IPS-15b (cell line): Measurements from ENCODE around the gene CYSRT1.

Experiments
- H3K27me3 ChIP-seq: one replicate; pipeline ENCODE4 v1.6.1; 2013; ENCODE audit warnings: low read length; ENCODE audit not compliant: control insufficient read depth, insufficient read depth
- H3K36me3 ChIP-seq: one replicate; pipeline ENCODE4 v1.6.1; 2013; ENCODE audit warnings: low read length; ENCODE audit not compliant: control insufficient read depth, insufficient read depth
- H3K4me1 ChIP-seq: one replicate; pipeline ENCODE4 v1.6.1; 2013; ENCODE audit warnings: mild to moderate bottlenecking, low read length; ENCODE audit not compliant: control insufficient read depth, insufficient read depth
- H3K4me3 ChIP-seq: one replicate; pipeline ENCODE4 v1.5.1; 2013; ENCODE audit warnings: low read depth, low read length
- H3K9ac ChIP-seq: one replicate; pipeline ENCODE4 v1.6.1; 2013; ENCODE audit warnings: low read depth, mild to moderate bottlenecking, low read length
- H3K9me3 ChIP-seq: one replicate; pipeline ENCODE4 v1.6.1; 2013; ENCODE audit warnings: mild to moderate bottlenecking, low read length; ENCODE audit not compliant: control insufficient read depth, insufficient read depth

Gene CYSRT1

GRCh38 chr9:137223078-137223970 lies 1.6 kb upstream of the CYSRT1 start:
- Histone ChIP-seq H3K9ac (peak overlapping the region; percentile 85), H3K27me3 (no peaks in the 10 kb centered on the region), H3K4me3 (peak overlapping the region; percentile 65), H3K36me3 (no peaks in the 10 kb centered on the region), H3K9me3 (no peaks in the 10 kb centered on the region), H3K4me1 (no peaks in the 10 kb centered on the region)

DNA sequence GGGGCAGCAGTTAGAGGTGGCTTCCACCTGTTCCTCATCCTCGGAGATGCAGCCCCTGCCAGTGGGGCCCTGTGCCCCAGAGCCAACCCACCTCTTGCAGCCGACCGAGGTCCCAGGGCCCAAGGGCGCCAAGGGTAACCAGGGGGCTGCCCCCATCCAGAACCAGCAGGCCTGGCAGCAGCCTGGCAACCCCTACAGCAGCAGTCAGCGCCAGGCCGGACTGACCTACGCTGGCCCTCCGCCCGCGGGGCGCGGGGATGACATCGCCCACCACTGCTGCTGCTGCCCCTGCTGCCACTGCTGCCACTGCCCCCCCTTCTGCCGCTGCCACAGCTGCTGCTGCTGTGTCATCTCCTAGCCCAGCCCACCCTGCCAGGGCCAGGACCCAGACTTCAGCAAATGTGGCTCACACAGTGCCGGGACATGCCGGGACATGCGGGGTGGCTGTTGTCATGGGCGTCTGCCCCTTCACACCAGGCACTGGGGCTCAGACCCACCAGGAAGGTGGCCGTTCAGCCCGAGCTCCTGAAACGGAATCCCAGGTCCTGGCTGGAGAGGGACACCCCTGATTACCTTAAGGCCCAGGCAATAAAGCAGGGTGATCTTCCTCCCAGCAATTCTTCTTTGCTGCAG lies 841 bp downstream of the CYSRT1 start:
- Histone ChIP-seq H3K36me3 (no peaks in the 10 kb centered on the region), H3K4me1 (no peaks in the 10 kb centered on the region), H3K9me3 (no peaks in the 10 kb centered on the region), H3K27me3 (no peaks in the 10 kb centered on the region), H3K9ac (no peak overlapping the region), H3K4me3 (no peak overlapping the region)

DNA sequence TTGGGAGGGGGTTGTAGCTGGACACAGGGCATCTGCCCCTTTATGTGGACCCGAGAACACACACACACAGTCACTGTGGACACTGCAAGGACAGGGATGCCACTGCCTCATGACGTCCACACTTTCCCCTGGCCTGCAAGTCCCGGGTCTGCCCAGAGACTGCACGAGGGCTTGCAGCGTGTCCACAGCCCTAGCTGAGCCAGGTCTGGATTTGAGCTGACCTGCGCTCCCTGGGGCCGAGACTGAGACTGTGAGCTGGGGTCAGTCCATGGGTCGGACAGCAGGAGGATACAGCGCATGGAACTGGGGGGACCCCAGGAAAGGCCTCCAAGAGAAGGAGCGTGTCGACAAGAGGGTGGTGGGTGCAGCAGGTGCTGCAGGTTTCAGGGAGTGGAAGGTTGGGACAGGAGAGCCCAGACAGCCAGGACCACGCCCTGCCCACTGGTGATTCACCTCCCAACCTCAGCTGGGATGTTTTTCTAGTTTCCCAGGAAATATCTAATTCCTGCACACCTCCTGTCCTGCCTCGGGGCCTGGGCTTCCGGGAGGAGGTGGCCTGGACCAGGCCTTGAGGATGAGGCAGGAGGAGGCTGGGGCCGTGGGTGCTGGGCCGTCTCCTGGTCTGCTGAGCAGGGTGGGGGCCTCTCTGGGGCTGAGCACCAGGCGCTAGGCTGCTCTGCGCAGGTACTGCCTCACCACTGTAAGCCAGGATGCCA lies 1.5 kb downstream of the CYSRT1 start:
- H3K9ac ChIP-seq = no peak overlapping the region
- no peaks in the 10 kb centered on the region for H3K9me3 ChIP-seq
- no peaks in the 10 kb centered on the region for H3K36me3 ChIP-seq
- no peaks in the 10 kb centered on the region for H3K27me3 ChIP-seq
- H3K4me1 ChIP-seq = no peaks in the 10 kb centered on the region
- no peak overlapping the region for H3K4me3 ChIP-seq

DNA sequence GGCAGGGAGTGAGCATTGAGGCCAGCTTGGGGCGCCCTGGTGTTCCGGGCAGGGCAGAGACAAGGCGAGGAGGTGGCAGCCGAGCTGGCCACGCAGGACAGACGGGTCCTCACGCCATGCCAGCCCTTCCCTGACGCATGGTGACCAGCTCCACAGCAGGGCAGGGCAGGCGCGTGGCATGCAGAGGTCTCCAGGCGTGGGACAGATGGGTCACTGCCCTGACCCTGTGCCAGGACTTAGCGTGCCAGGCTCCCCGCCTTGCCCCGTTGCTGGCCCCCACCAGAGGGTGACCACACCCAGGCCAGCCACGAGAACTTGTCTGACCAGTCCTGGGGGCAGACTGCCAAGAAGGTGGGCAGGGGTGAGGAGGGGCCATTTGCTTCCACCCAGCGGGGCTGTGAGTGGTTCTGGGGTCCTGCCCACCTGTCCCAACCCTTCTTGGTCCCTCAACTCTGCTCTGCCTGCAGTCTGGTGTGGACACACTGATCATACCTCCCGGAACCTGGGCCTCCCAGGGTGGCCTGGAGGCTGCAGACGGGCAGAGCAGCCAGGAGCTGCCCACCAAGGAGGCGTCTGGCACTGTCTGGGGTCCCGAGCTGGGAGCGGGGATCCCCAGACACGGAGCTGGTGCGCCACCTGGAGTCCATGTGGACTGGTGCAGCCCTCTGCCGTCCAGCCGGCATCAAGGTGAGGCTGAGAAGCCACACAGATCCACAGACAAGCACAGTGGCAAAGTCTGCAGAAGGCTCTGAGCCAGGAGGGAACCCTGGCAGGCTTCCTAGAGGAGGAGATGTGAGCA lies 2.3 kb downstream of the CYSRT1 start, which contains the start of gene RNF224:
Gene RNF224, plus strand, starts transcription at position 449 of the 799 bp plus-strand sequence. CDS start 834 bp downstream, outside the sequence.
- H3K9ac ChIP-seq = no peak within 1 kb of the TSS
- no peaks in the 10 kb centered on the region for H3K36me3 ChIP-seq
- H3K4me1 ChIP-seq = no peaks in the 10 kb centered on the region
- H3K27me3 ChIP-seq = no peaks in the 10 kb centered on the region
- no peaks in the 10 kb centered on the region for H3K9me3 ChIP-seq
- peak within 1 kb of the TSS; percentile 28 for H3K4me3 ChIP-seq

GRCh38 chr9:137227853-137228505 lies 3.0 kb downstream of the CYSRT1 start:
- no peaks in the 10 kb centered on the region for H3K4me1 ChIP-seq
- no peaks in the 10 kb centered on the region for H3K27me3 ChIP-seq
- H3K4me3 ChIP-seq = peak overlapping the region; percentile 28
- no peaks in the 10 kb centered on the region for H3K9me3 ChIP-seq
- H3K9ac ChIP-seq = no peak overlapping the region
- no peaks in the 10 kb centered on the region for H3K36me3 ChIP-seq

DNA sequence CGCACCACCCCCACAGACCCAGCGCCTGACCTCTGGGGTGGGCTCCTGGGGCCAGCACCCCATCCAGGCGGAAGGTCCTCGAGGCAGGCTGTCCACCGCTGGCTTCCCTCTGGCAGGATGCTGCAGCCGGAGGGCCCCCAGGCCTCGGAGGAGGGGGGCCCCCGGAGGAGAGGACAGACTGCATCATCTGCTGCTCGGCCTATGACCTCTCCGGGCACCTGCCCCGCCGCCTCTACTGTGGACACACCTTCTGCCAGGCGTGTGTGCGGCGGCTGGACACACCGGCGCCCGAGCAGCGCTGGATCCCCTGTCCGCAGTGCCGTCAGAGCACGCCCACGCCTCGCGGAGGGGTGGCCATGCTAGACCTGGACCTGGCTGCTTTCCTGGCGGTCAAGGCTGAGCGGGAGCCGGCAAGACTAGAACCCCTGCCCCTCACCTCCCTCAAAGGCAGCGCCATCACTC lies 3.6 kb downstream of the CYSRT1 start:
- Histone ChIP-seq H3K27me3 (no peaks in the 10 kb centered on the region), H3K36me3 (no peaks in the 10 kb centered on the region), H3K9me3 (no peaks in the 10 kb centered on the region), H3K9ac (no peak overlapping the region), H3K4me1 (no peaks in the 10 kb centered on the region), H3K4me3 (no peak overlapping the region)

DNA sequence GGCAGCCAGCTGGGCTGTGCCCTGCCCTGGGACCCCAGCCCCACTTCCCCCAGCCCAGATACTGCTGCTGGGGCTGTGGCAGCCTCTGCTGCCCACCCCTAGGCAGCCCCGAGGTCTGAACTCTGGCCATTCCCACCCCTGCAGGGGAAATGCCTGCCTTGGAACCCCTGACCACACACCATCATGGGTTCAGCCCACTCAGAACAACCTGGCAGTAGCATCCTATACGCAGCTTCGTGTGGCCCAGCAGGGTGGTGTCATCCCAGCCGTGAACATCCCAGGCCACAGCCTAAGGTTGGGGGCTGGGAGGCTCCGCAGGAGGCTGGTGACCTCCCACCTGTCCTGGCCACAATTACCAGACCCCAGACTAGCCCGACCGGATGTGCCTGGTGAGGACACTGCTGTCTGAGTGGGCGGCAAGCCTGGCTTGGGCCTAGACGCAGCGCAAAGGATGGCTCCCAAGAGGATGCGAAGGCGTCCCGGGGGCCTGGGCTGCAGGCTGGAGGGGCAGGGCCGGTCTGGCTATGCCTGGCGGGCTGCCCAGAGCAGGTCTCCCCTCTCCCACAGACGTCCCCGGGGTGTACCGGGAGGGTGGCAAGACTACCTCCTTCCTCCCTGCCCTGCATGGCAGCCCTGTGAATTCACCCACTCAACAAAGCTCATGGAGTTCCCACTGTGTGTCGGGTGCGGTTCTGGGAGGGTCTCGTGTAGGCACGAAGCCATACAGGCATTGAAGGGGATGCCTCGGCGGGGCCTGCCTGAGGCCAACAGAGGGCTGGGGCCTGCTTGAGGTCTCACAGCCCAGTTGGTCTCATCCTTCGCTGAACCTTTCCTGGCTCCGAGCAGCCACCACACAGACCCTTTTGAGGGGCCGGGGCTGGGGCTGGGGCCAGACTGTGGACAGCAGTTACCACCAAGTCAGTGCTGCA lies 4.3 kb downstream of the CYSRT1 start:
- Histone ChIP-seq H3K27me3 (no peaks in the 10 kb centered on the region), H3K9me3 (no peaks in the 10 kb centered on the region), H3K9ac (no peak overlapping the region), H3K36me3 (no peaks in the 10 kb centered on the region), H3K4me3 (no peak overlapping the region), H3K4me1 (no peaks in the 10 kb centered on the region)

- Histone ChIP-seq H3K36me3 (no peaks in the 10 kb centered on the region), H3K4me1 (no peaks in the 10 kb centered on the region), H3K27me3 (no peaks in the 10 kb centered on the region), H3K9me3 (no peaks in the 10 kb centered on the region), H3K9ac (no peak overlapping the region), H3K4me3 (no peak overlapping the region)
Observed at GRCh38 chr9:137229903-137230704, 5.1 kb downstream of the CYSRT1 start.

- H3K9ac ChIP-seq = no peak within 1 kb of the TSS
- H3K9me3 ChIP-seq = no peaks in the 10 kb centered on the region
- no peaks in the 10 kb centered on the region for H3K27me3 ChIP-seq
- H3K4me3 ChIP-seq = no peak within 1 kb of the TSS
- H3K4me1 ChIP-seq = no peaks in the 10 kb centered on the region
- no peaks in the 10 kb centered on the region for H3K36me3 ChIP-seq
Observed at GRCh38 chr9:137230705-137231371, 5.9 kb downstream of the CYSRT1 start, which contains the start of gene SLC34A3. Gene SLC34A3 (plus strand): TSS chr9:137230901. CDS start chr9:137231703, 802 bp downstream.
